CD4-positive, alpha-beta T cell treated with Interleukin-15 for 4 hours (primary cell): ENCODE measurements around the gene KCMF1.

ENCODE experiments used
- DNase-seq: peaks from one replicate; pipeline ENCODE4 v3.0.0-alpha.2; 2020; ENCODE audit warnings: low spot score

Gene KCMF1

GRCh38 chr2:84980263-84980983 lies 9.5 kb downstream of the KCMF1 start:
- no peak for DNase-seq

- DNase-seq: no peak
Measured at GRCh38 chr2:84986018-84986417, 15.1 kb downstream of the KCMF1 start.

- no peak for DNase-seq
Measured at GRCh38 chr2:84989422-84989821, 18.5 kb downstream of the KCMF1 start.

GRCh38 chr2:84989927-84990326 lies 19.0 kb downstream of the KCMF1 start:
- no peak for DNase-seq

GRCh38 chr2:84991404-84992160 lies 20.6 kb downstream of the KCMF1 start:
- DNase-seq: no peak

- DNase-seq: no peak
Measured at GRCh38 chr2:84995826-84996225, 24.9 kb downstream of the KCMF1 start.

GRCh38 chr2:84996909-84997308 lies 25.9 kb downstream of the KCMF1 start:
- DNase-seq: no peak

- DNase-seq: no peak
Measured at GRCh38 chr2:84999553-84999955, 28.6 kb downstream of the KCMF1 start.

GRCh38 chr2:85001595-85001994 lies 30.6 kb downstream of the KCMF1 start:
- DNase-seq: peak; percentile 40

GRCh38 chr2:85002534-85002933 lies 31.6 kb downstream of the KCMF1 start:
- DNase-seq: no peak

GRCh38 chr2:85008252-85008651 lies 37.3 kb downstream of the KCMF1 start:
- no peak for DNase-seq

GRCh38 chr2:85009019-85009618 lies 38.2 kb downstream of the KCMF1 start:
- DNase-seq: no peak

GRCh38 chr2:85010404-85010803 lies 39.4 kb downstream of the KCMF1 start:
- DNase-seq: no peak

GRCh38 chr2:85011098-85011497 lies 40.1 kb downstream of the KCMF1 start:
- no peak for DNase-seq

GRCh38 chr2:85011747-85012146 lies 40.8 kb downstream of the KCMF1 start:
- no peak for DNase-seq

- DNase-seq: no peak
Measured at GRCh38 chr2:85012431-85012830, 41.5 kb downstream of the KCMF1 start.

GRCh38 chr2:85012855-85013254 lies 41.9 kb downstream of the KCMF1 start:
- DNase-seq: no peak

- no peak for DNase-seq
Measured at GRCh38 chr2:85015653-85016360, 44.8 kb downstream of the KCMF1 start.

- no peak for DNase-seq
Measured at GRCh38 chr2:85016446-85016845, 45.5 kb downstream of the KCMF1 start.

GRCh38 chr2:85017411-85018048 lies 46.6 kb downstream of the KCMF1 start:
- peak; percentile 25 for DNase-seq

- no peak for DNase-seq
Measured at GRCh38 chr2:85018049-85018447, 47.1 kb downstream of the KCMF1 start.

GRCh38 chr2:85019121-85019520 lies 48.2 kb downstream of the KCMF1 start:
- no peak for DNase-seq
